Muscle layer of duodenum (tissue), 2 donors: ENCODE measurements around the gene IFI27L2.
"Not testable (repeated sequence)": the region's sequence is repeated elsewhere in the genome, so short reads cannot be mapped to it uniquely, and the experiment has no call there.

Experiments
- H3K27ac ChIP-seq: one replicate; pipeline ENCODE4 v1.7.0; 2013; ENCODE audit warnings: mild to moderate bottlenecking, low read length
- H3K27me3 ChIP-seq: one replicate; pipeline ENCODE4 v1.7.0; 2013; ENCODE audit warnings: low read depth, mild to moderate bottlenecking, control low read depth, low read length
- H3K36me3 ChIP-seq, 2 donors: one replicate each; pipeline ENCODE4 v1.7.0; 2013; ENCODE audit warnings: low read length in 2 of 2, control low read depth in 1 of 2, mild to moderate bottlenecking in 1 of 2; ENCODE audit not compliant: insufficient read depth in 2 of 2, control insufficient read depth in 1 of 2
- H3K4me1 ChIP-seq, 2 donors: one replicate each; pipeline ENCODE4 v1.7.0; 2013; ENCODE audit warnings: low read length in 2 of 2, mild to moderate bottlenecking in 2 of 2, control low read depth in 1 of 2, moderate library complexity in 1 of 2; ENCODE audit not compliant: insufficient read depth in 2 of 2, control insufficient read depth in 1 of 2
- H3K4me3 ChIP-seq, 2 donors: one replicate each; pipeline ENCODE4 v1.7.0; 2013; ENCODE audit warnings: low read length in 2 of 2, low read depth in 1 of 2, mild to moderate bottlenecking in 1 of 2
- H3K9me3 ChIP-seq, 2 donors: one replicate each; pipeline ENCODE4 v1.7.0; 2013; ENCODE audit warnings: low read length in 2 of 2, control low read depth in 1 of 2, mild to moderate bottlenecking in 1 of 2; ENCODE audit not compliant: control insufficient read depth in 1 of 2
- donor health status: healthy.

IFI27L2 gene

GRCh38 chr14:94165744-94166143 lies 36.3 kb upstream of the IFI27L2 start:
- H3K27ac ChIP-seq = no peak overlapping the region
- H3K4me1 ChIP-seq = no peaks in the 10 kb centered on the region
- no peaks in the 10 kb centered on the region for H3K9me3 ChIP-seq
- H3K36me3 ChIP-seq = no peaks in the 10 kb centered on the region
- H3K27me3 ChIP-seq = no peaks in the 10 kb centered on the region
- no peak overlapping the region for H3K4me3 ChIP-seq

GRCh38 chr14:94164685-94165431 lies 35.5 kb upstream of the IFI27L2 start:
- no peaks in the 10 kb centered on the region for H3K36me3 ChIP-seq
- H3K4me1 ChIP-seq = no peaks in the 10 kb centered on the region
- H3K27ac ChIP-seq = no peak overlapping the region
- no peak overlapping the region for H3K4me3 ChIP-seq
- H3K27me3 ChIP-seq = no peaks in the 10 kb centered on the region
- no peaks in the 10 kb centered on the region for H3K9me3 ChIP-seq

GRCh38 chr14:94163796-94164195 lies 34.4 kb upstream of the IFI27L2 start:
- no peaks in the 10 kb centered on the region for H3K27me3 ChIP-seq
- H3K36me3 ChIP-seq = no peaks in the 10 kb centered on the region
- H3K27ac ChIP-seq = no peak overlapping the region
- H3K4me3 ChIP-seq = no peak overlapping the region
- H3K4me1 ChIP-seq = no peaks in the 10 kb centered on the region
- no peaks in the 10 kb centered on the region for H3K9me3 ChIP-seq

- Histone ChIP-seq H3K9me3 (no peaks in the 10 kb centered on the region), H3K36me3 (no peaks in the 10 kb centered on the region), H3K4me1 (no peaks in the 10 kb centered on the region), H3K4me3 (no peak overlapping the region), H3K27me3 (no peaks in the 10 kb centered on the region), H3K27ac (no peak overlapping the region)
Measured at GRCh38 chr14:94162466-94162865, 33.1 kb upstream of the IFI27L2 start.

GRCh38 chr14:94161981-94162380 lies 32.6 kb upstream of the IFI27L2 start:
- Histone ChIP-seq H3K9me3 (no peaks in the 10 kb centered on the region), H3K4me3 (no peak overlapping the region), H3K36me3 (no peaks in the 10 kb centered on the region), H3K27ac (no peak overlapping the region), H3K4me1 (no peaks in the 10 kb centered on the region), H3K27me3 (no peaks in the 10 kb centered on the region)

GRCh38 chr14:94161058-94161457 lies 31.7 kb upstream of the IFI27L2 start:
- H3K27me3 ChIP-seq = no peaks in the 10 kb centered on the region

GRCh38 chr14:94158239-94158883 lies 29.0 kb upstream of the IFI27L2 start:
- no peaks in the 10 kb centered on the region for H3K36me3 ChIP-seq
- no peaks in the 10 kb centered on the region for H3K9me3 ChIP-seq
- no peak overlapping the region for H3K27ac ChIP-seq
- no peaks in the 10 kb centered on the region for H3K4me1 ChIP-seq
- no peaks in the 10 kb centered on the region for H3K27me3 ChIP-seq
- no peak overlapping the region for H3K4me3 ChIP-seq

More at GRCh38 chr14:94161058-94161457, 31.7 kb upstream of the IFI27L2 start:
- no peaks in the 10 kb centered on the region for H3K9me3 ChIP-seq
- no peaks in the 10 kb centered on the region for H3K4me1 ChIP-seq
- H3K4me3 ChIP-seq = no peak overlapping the region
- H3K27ac ChIP-seq = no peak overlapping the region
- no peaks in the 10 kb centered on the region for H3K36me3 ChIP-seq

- Histone ChIP-seq H3K36me3 (no peaks in the 10 kb centered on the region), H3K9me3 (no peaks in the 10 kb centered on the region), H3K4me3 (no peak overlapping the region), H3K4me1 (no peaks in the 10 kb centered on the region), H3K27me3 (no peaks in the 10 kb centered on the region), H3K27ac (no peak overlapping the region)
Measured at GRCh38 chr14:94157197-94157596, 27.8 kb upstream of the IFI27L2 start.

GRCh38 chr14:94156143-94156542 lies 26.7 kb upstream of the IFI27L2 start:
- not testable (repeated sequence) for H3K36me3 ChIP-seq, H3K9me3 ChIP-seq, H3K27me3 ChIP-seq, H3K4me3 ChIP-seq, H3K27ac ChIP-seq, H3K4me1 ChIP-seq

- Histone ChIP-seq H3K27ac (no peak overlapping the region), H3K36me3 (no peaks in the 10 kb centered on the region), H3K27me3 (no peaks in the 10 kb centered on the region), H3K4me3 (no peak overlapping the region), H3K9me3 (no peaks in the 10 kb centered on the region), H3K4me1 (no peaks in the 10 kb centered on the region)
Measured at GRCh38 chr14:94153750-94154342, 24.4 kb upstream of the IFI27L2 start.

- no peaks in the 10 kb centered on the region for H3K27me3 ChIP-seq
- H3K4me3 ChIP-seq = no peak overlapping the region
- H3K4me1 ChIP-seq = no peaks in the 10 kb centered on the region
- H3K27ac ChIP-seq = no peak overlapping the region
- no peaks in the 10 kb centered on the region for H3K36me3 ChIP-seq
- H3K9me3 ChIP-seq = no peaks in the 10 kb centered on the region
Measured at GRCh38 chr14:94152676-94153075, 23.3 kb upstream of the IFI27L2 start.
